A549 (cell line): Measurements from ENCODE around the gene RAX2. TPM values are rescaled to one million over a fixed set of nuclear protein-coding genes. Genes with fewer than 3 reads are reported as not detected.

Experiments
- ATAC-seq, 2 experiments: fragments of 200-7000 bp in 1 of 2; fragments of >200 bp in 1 of 2; cut with Nextera tagmentation in 1 of 2; cut with Tn5 transposase in 1 of 2; 3 replicates each; pipeline versions ENCODE4 v1.8.0 to v1.9.1; 2018 to 2020; ENCODE audit warnings: mild to moderate bottlenecking in 1 of 2, moderate library complexity in 1 of 2
- CTCF ChIA-PET: fragments of 300-600 bp; sonication (Branson Sonifier 250); formaldehyde crosslinking; extraction: SDS; loops from one replicate; lab custom pipeline; 2021; ENCODE audit warnings: antibody characterized with exemption, inconsistent platforms; lab: Yijun Ruan, JAX
- POLR2A ChIA-PET: fragments of 350-600 bp; formaldehyde crosslinking; extraction: SDS; loops from one replicate; lab custom pipeline; 2021; ENCODE audit warnings: antibody characterized with exemption, inconsistent platforms; lab: Yijun Ruan, JAX
- DNase-seq, 2 experiments: peaks; one replicate each; pipeline versions ENCODE4 v3.0.0 to v3.0.0-alpha.2; 2011 to 2016; ENCODE audit warnings: low read depth in 1 of 2, low spot score in 1 of 2
- FAIRE-seq: peaks from 2 replicates; lab custom pipeline; 2011; peaks lifted over from hg19 to GRCh38; lab: Jason Lieb, UNC
- H3K27ac ChIP-seq, 2 experiments: fragments of >200 bp; sonication (Bioruptor Twin); formaldehyde crosslinking; 3 replicates each; pipeline ENCODE4 v1.5.1; 2016 to 2017
- H3K4me1 ChIP-seq: fragments of >200 bp; sonication (Bioruptor Twin); formaldehyde crosslinking; 3 replicates; pipeline ENCODE4 v1.6.1; 2016
- H3K4me2 ChIP-seq: fragments of >200 bp; sonication (Bioruptor Twin); formaldehyde crosslinking; 3 replicates; pipeline ENCODE4 v1.6.1; 2016
- H3K4me3 ChIP-seq: fragments of >200 bp; sonication (Bioruptor Twin); formaldehyde crosslinking; 3 replicates; pipeline ENCODE4 v1.5.1; 2016
- H3K9me3 ChIP-seq: fragments of >200 bp; sonication (Bioruptor Twin); formaldehyde crosslinking; 3 replicates; pipeline ENCODE4 v1.6.1; 2016
- ATOH8 ChIP-seq: fragments of 250-450 bp; sonication (Bioruptor Pico); IDR thresholded peaks from 2 replicates; pipeline ENCODE4 v1.5.0; 2020; ENCODE audit warnings: low read depth, mild to moderate bottlenecking, moderate library complexity
- CEBPB ChIP-seq, 2 experiments: fragments of >200 bp in 1 of 2; sonication (Bioruptor Twin) in 1 of 2; formaldehyde crosslinking in 1 of 2; IDR thresholded peaks; 2 replicates each; pipeline ENCODE4 v1.6.1; 2012 to 2016
- CHD2 ChIP-seq: fragments of 150-350 bp; IDR thresholded peaks from 2 replicates; pipeline ENCODE4 v1.6.1; 2014; ENCODE audit warnings: low read length; ENCODE audit not compliant: partially characterized antibody
- CHD4 ChIP-seq: fragments of 200-600 bp; sonication (generic); IDR thresholded peaks from 2 replicates; pipeline ENCODE4 v1.6.1; 2016; ENCODE audit warnings: antibody characterized with exemption, mild to moderate bottlenecking, borderline replicate concordance
- EHF ChIP-seq: fragments of 250-450 bp; sonication (Bioruptor Pico); IDR thresholded peaks from 2 replicates; pipeline ENCODE4 v1.5.0; 2020; ENCODE audit warnings: mild to moderate bottlenecking
- EHMT2 ChIP-seq: fragments of 200-600 bp; sonication (generic); IDR thresholded peaks from 2 replicates; pipeline ENCODE4 v1.6.1; 2016; ENCODE audit warnings: antibody characterized with exemption, low read depth, mild to moderate bottlenecking, moderate library complexity
- EP300 ChIP-seq, 2 experiments: fragments of >200 bp; sonication (Bioruptor Twin); formaldehyde crosslinking; IDR thresholded peaks; 2 replicates in 1 of 2; 3 replicates in 1 of 2; pipeline ENCODE4 v1.6.1; 2016 to 2017
- FOSB ChIP-seq: fragments of 250-450 bp; sonication (Bioruptor Pico); IDR thresholded peaks from 2 replicates; pipeline ENCODE4 v1.5.0; 2020; ENCODE audit warnings: mild to moderate bottlenecking, moderate library complexity
- FOSL2 ChIP-seq, 2 experiments: fragments of 450-650 bp in 1 of 2; fragments of >200 bp in 1 of 2; sonication (Bioruptor Twin) in 1 of 2; formaldehyde crosslinking; IDR thresholded peaks; 2 replicates each; pipeline versions ENCODE4 v1.5.0 to v1.6.1; 2016 to 2020; ENCODE audit warnings: mild to moderate bottlenecking in 1 of 2, moderate library complexity in 1 of 2
- HOXB5 ChIP-seq: fragments of 250-450 bp; sonication (Bioruptor Pico); IDR thresholded peaks from 2 replicates; pipeline ENCODE4 v1.5.0; 2020; ENCODE audit warnings: mild to moderate bottlenecking, moderate library complexity
- MAFK ChIP-seq: fragments of 450-650 bp; IDR thresholded peaks from 2 replicates; pipeline ENCODE4 v1.6.1; 2014; ENCODE audit not compliant: partially characterized antibody
- NFE2L2 ChIP-seq: fragments of 150-350 bp; conservative IDR thresholded peaks from 2 replicates; pipeline ENCODE4 v1.6.1; 2014; ENCODE audit warnings: low read length
- NPAS2 ChIP-seq: fragments of 250-450 bp; sonication (Bioruptor Pico); IDR thresholded peaks from 2 replicates; pipeline ENCODE4 v1.8.0; 2022; ENCODE audit warnings: mild to moderate bottlenecking, moderate library complexity, borderline replicate concordance
- PHF8 ChIP-seq: fragments of 200-600 bp; sonication (generic); IDR thresholded peaks from 2 replicates; pipeline ENCODE4 v1.6.1; 2016; ENCODE audit warnings: low read depth, mild to moderate bottlenecking, antibody characterized with exemption, moderate library complexity, borderline replicate concordance
- RAD21 ChIP-seq, 2 experiments: fragments of >200 bp in 1 of 2; sonication (Bioruptor Twin) in 1 of 2; formaldehyde crosslinking in 1 of 2; IDR thresholded peaks in 1 of 2; conservative IDR thresholded peaks in 1 of 2; 2 replicates in 1 of 2; 3 replicates in 1 of 2; pipeline ENCODE4 v1.6.1; 2012 to 2018; ENCODE audit warnings: inconsistent platforms in 1 of 2
- RARB ChIP-seq: fragments of 250-450 bp; sonication (Bioruptor Pico); IDR thresholded peaks from 2 replicates; pipeline ENCODE4 v1.8.0; 2021; ENCODE audit warnings: mild to moderate bottlenecking, moderate library complexity
- RNF2 ChIP-seq: fragments of 200-600 bp; sonication (generic); IDR thresholded peaks from 2 replicates; pipeline ENCODE4 v1.6.1; 2016; ENCODE audit warnings: low read depth, mild to moderate bottlenecking, antibody characterized with exemption, moderate library complexity, borderline replicate concordance
- SREBF2 ChIP-seq: fragments of 450-650 bp; IDR thresholded peaks from 2 replicates; pipeline ENCODE4 v1.6.1; 2014; ENCODE audit warnings: mild to moderate bottlenecking, moderate library complexity
- ZC3H11A ChIP-seq: fragments of 450-650 bp; IDR thresholded peaks from 2 replicates; pipeline ENCODE4 v1.6.1; 2014; ENCODE audit warnings: antibody characterized with exemption, mild to moderate bottlenecking
- WGBS: methylation state at CpG from one replicate; pipeline ENCODE4 v1.1.6; 2017; ENCODE audit errors: missing lambda C conversion rate; 5-methylcytosine and 5-hydroxymethylcytosine counted together
- polyA plus RNA-seq, 4 experiments: library from polyadenylated mRNA; depleted of rRNA in 3 of 4; stranded (reverse); fragments of >200 nt; fragmentation: RNase III in 1 of 4; extraction: RNeasy Plus Mini Kit Qiagen cat#74134 plus additional on column Dnase treatment in 1 of 4; gene quantifications; 2 replicates in 3 of 4; 3 replicates in 1 of 4; pipeline ENCODE4 v1.2.3, GENCODE V29; 2011 to 2017
- TF ChIP-seq, protein P1 (sequence below): IDR thresholded peaks from 2 replicates; pipeline ENCODE4 v1.6.1; 2012

Gene RAX2
- polyA plus RNA-seq, 2 of the 4 experiments (the other 2 are of a cell fraction): not detected

DNA sequence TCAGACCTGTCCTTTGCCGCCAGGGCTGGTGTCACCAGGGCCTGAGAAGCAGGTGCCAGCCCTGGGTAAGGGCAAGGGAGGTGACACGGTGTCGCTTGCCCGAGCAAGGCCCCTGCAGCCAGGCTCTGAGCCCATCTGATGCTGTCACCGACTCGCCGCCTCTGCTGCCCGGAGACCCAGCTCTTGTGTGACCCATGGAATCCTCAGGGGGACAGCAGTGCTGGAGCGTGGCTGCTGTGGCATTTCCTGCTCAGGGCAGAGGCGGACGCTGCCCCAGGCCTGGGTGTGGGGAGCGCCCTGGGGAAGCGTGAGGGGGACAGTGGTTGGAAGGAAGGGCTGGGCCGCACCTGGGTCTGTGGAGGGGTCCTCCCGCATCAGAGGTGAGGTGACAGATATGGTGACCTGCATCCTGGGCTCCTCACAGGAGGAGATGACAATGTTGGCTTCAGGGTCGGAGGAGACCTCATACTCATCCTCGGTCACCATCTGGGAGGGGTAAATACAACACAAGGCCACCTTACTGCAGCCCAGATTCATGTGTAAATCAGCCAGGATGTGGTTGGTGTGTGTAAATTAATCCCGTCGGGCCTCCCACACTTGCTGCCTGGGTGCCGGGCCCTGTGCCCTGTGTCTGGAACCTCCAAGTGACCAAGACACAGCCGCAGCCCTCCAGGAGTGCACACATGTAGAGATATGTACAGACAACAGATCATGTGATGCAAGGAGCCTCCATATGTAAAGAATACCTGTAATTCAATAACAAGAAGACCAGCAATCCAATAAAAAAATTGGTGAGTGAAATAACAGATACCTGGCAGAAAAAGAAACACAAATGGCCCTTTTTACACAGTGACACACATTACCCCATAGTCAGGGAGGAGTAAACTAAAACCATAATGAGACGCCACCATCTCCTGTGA, 41.7 kb upstream of the RAX2 start (continued):
- no peak for TF ChIP-seq ATOH8
- no peak for TF ChIP-seq EHMT2

DNA sequence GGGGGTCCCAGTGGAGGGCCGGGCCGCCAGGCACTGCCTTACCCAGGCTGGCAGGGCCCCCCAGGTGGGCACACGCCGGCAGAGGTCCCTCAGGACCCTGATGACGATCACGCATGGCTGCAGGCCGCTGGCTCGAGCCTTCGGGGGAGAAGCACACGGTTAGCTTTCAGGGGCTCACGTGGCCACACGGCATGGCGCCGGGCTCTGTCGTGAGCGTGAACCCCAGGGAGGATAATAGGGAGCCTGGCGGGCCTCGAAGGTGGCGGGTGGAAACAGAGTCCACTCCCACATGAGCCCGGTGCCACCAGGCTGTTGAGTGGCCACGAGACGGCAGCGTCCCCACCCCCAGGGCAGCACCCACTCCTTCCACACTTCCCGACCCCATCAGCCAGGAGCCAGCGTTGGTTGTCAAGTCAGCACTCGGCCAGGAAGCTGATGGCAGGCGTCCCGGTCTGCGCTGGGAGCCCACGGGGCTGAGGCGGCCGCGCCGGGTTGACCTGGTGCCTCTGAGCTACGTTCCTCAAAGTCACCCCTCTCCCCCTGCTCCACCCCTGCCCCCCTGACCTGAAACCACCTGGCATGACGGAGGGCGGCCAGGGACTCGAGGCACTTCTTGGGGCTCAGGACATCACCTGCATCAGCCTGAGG, 38.8 kb upstream of the RAX2 start:
- 90% methylated on average over 12 of the region's 38 CpGs for WGBS
- ChIA-PET POLR2A (no interaction called here), CTCF (interaction anchor here (3.6 kb wide), 1 partner anchor 11 kb away, joined by 25 read pairs; no protein-coding TSS in a partner anchor)
- H3K27ac ChIP-seq: no peak overlapping the region
- no peak overlapping the region for H3K4me3 ChIP-seq
- FAIRE-seq: no peak
- no peaks in the 10 kb centered on the region for H3K4me1 ChIP-seq
- no peak for ATAC-seq
- TF ChIP-seq CHD4: no peak
- TF ChIP-seq ZC3H11A: no peak
- no peak for TF ChIP-seq EHF (CRISPR knock-in tag)
- TF ChIP-seq RAD21 (conservative IDR thresholded peaks at IDR 0.05 in 1 of 2, IDR thresholded peaks at IDR 0.05 in 1 of 2): no peak
- TF ChIP-seq FOSL2 (IDR thresholded peaks at IDR 0.05): no peak
- no peak for TF ChIP-seq FOSL2 (CRISPR knock-in tag; IDR thresholded peaks at IDR 0.05)
- TF ChIP-seq, protein P1, sequence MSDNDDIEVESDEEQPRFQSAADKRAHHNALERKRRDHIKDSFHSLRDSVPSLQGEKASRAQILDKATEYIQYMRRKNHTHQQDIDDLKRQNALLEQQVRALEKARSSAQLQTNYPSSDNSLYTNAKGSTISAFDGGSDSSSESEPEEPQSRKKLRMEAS: no peak
- TF ChIP-seq, all 56 proteins: peak for 0
- Histone ChIP-seq H3K4me2 (no peak overlapping the region), H3K9me3 (no peaks in the 10 kb centered on the region)
- DNase-seq: no peak

- FAIRE-seq: no peak
- WGBS: 47% methylated on average over 5 of the region's 26 CpGs
- Histone ChIP-seq H3K27ac (no peak overlapping the region), H3K4me2 (no peak overlapping the region), H3K4me3 (no peak overlapping the region), H3K9me3 (no peaks in the 10 kb centered on the region), H3K4me1 (no peaks in the 10 kb centered on the region)
- DNase-seq: no peak
- TF ChIP-seq RARB (CRISPR knock-in tag): no peak
- TF ChIP-seq PHF8: no peak
- TF ChIP-seq CEBPB (IDR thresholded peaks at IDR 0.05): no peak
- TF ChIP-seq MAFK: no peak
- no peak for TF ChIP-seq NPAS2 (CRISPR knock-in tag)
- no peak for TF ChIP-seq FOSB (CRISPR knock-in tag)
- no peak for TF ChIP-seq NFE2L2
- no peak for TF ChIP-seq SREBF2
- TF ChIP-seq EHF (CRISPR knock-in tag): no peak
- no peak for TF ChIP-seq ATOH8
- no peak for TF ChIP-seq RNF2
- TF ChIP-seq HOXB5 (CRISPR knock-in tag): no peak
- TF ChIP-seq EP300 (IDR thresholded peaks at IDR 0.05): no peak
- TF ChIP-seq CHD2: no peak
- ChIA-PET CTCF (interaction anchor here (3.6 kb wide), 1 partner anchor 12 kb away, joined by 25 read pairs; no protein-coding TSS in a partner anchor), POLR2A (no interaction called here)
- no peak for ATAC-seq
Observed at GRCh38 chr19:3809881-3810707, 38.1 kb upstream of the RAX2 start.
